Neural cell (in vitro differentiated cells): Measurements from ENCODE around the gene DBP.

Source experiments
- CTCF ChIP-seq: fragments of 450-650 bp; IDR thresholded peaks from 2 replicates; pipeline ENCODE4 v1.5.1; 2014; ENCODE audit warnings: antibody characterized with exemption, mild to moderate bottlenecking, moderate library complexity; ENCODE audit not compliant: poor library complexity, severe bottlenecking
- EP300 ChIP-seq: fragments of 450-650 bp; conservative IDR thresholded peaks from 2 replicates; pipeline ENCODE4 v1.6.1; 2014; ENCODE audit warnings: antibody characterized with exemption, mild to moderate bottlenecking, moderate library complexity; ENCODE audit not compliant: poor library complexity, severe bottlenecking
- SMC3 ChIP-seq: fragments of 450-650 bp; conservative IDR thresholded peaks from 2 replicates; pipeline ENCODE4 v1.6.1; 2014; ENCODE audit warnings: antibody characterized with exemption, mild to moderate bottlenecking, moderate library complexity; ENCODE audit not compliant: poor library complexity

DNA sequence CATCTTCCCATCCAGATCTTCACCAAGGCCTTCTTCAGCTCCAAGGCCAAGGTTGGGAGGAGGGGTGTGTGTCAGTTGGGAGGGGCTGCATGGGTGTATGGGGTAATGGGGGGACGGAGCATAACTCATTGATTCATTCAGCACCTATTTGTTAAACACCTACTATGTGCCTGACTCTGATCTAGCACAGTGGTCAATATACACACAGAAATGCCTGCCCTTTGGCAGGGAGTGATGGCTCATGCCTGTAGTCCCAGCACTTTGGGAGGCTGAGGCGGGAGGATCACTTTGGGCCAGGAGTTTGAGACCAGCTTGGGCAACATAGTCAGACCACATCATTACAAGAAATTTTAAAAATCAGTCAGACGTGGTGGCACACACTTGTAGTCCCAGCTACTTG lies 49.8 kb downstream of the DBP start:
- TF ChIP-seq CTCF (no peak), EP300 (no peak), SMC3 (no peak)
